NCI-H128 (cell line): ENCODE data around the gene MN1.

Source experiments
- DNase-seq: peaks from one replicate; lab custom pipeline; 2025; ENCODE audit not compliant: unreplicated experiment; lab: John Stamatoyannopoulos, UW

Gene MN1

GRCh38 chr22:27801616-27802345 lies at the start of gene MN1:
TSS of gene MN1 (minus strand) at chr22:27801756. CDS start at chr22:27800543, 1,213 bp downstream.
- DNase-seq: no peak

DNA sequence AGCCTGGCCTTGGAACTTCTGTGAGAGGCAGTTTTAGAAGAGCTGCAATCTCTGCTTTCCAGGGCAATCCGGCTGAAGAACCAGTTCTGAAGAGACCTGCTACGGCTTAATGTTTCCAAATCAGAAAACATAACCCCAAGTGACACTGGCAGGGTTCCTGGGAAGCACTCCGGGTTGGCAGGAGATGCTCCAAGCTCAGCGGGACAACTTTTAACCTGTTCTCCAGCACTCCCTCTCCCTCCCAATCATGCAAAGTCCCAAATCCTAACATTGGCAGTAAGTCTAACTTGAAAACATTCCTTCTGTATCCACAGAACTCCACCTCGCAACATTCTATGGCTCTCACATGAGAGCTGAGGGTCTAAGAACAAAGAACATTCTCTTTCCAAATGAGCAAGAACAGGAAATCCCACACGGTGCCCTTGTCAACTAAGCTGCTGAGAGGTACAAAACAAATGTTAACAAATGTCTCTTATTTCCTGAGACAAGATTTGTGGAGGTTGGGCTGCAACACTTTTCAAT lies 48.5 kb upstream of the MN1 start:
- no peak for DNase-seq

DNA sequence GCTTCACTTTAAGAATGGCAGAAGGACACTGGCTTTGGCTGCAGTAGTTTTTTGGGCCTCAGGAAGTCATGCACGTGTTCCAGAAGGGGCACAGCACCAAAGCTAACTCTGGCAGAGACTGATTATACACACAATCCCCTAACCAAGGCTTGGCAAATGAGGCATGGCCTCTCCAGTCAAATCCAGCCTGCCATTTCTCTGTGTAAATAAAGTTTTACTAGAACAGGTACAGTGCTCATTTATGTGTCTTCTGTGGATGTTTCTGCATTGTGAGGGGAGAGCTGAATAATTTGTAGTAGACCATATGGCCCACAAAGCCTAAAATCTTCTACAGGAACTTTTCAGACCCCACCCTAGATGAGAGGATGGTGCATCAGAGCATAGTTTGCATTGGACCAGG lies 46.4 kb upstream of the MN1 start:
- DNase-seq: no peak

GRCh38 chr22:27846910-27847309 lies 45.4 kb upstream of the MN1 start:
- no peak for DNase-seq

GRCh38 chr22:27846248-27846757 lies 44.7 kb upstream of the MN1 start:
- DNase-seq: no peak

DNA sequence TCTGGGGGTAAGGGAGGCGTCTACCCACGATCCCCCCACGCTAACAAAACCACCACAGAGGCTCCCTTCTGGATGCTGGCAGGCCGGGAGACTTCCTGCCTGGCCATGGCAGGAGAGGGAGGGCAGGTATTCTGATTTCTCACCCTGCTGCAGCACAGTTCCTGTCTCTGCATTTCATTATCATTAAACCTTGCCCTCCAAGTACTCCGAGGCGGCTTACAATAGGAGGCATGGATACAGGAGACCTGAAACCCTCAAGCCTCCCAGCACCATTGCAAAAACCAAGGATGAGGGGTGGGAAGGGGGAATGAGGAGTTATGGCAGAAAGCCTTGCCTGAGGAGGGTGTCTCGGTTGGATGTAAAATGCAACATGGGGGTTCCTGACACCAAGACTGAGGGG lies 44.1 kb upstream of the MN1 start:
- no peak for DNase-seq

DNA sequence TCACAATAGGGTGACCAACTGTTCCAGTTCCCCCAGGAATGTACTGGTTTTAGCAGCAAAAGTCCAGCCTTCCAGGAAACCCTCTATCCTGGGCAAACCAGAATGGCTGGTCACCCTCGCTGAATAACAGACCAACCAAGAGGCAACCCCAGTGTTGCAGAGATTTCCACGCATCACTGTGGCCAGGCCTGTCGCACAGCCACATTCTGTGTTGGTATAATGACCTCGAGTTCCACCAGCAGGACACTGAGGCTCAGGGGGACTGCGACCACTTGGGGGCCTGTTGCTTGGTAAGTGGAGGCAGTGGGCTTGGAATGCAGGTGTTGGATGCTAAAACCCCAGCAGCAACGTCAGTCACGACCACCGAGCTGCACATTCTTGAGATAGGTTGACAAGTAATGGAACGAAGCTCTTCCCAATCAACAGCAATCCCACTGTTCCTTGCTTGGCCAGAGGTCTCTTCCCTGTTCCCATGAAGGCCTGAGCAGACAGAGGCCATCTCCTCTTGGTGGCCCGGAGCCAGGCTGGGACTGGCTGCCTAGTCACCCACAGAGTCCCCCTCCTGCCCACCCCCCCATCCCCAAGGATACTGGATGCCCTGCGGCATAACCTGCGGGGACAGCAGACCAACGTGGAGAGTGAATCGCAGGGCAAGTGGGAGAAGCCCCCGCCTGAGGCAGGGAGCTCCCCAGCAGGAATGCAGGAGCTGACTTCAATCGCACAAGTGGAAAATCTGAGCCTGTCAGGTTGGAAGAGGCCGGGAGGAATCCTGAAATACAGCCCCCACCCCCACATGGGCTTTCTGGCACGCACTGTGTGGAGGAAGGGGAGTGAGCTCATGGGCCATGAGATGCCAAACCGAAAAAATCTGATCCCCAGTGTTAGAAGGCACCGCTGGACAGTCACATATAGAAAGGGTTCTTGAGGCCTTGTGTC lies 43.4 kb upstream of the MN1 start:
- no peak for DNase-seq

- no peak for DNase-seq
Observed at GRCh38 chr22:27844256-27844655, 42.7 kb upstream of the MN1 start.

DNA sequence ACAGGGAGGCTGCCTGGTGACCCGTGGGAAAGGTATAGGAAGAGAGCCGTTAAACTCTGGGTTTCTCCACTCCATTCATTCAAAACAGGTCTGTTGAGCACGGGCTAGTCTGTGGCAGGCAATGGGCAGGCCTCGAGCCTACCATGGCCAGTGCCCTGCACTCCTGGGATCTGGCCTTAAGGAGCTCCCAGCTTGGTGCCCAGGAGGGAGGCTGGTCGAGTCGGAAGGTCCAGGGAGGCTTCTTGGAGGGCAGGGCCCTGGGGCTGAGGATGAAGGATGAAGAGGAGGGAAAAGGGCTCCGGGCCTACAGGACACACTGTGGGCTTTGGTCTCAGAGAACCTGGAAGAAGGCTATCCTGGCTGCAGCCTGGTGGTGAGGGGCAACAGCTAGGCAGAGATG lies 41.9 kb upstream of the MN1 start:
- DNase-seq: no peak

DNA sequence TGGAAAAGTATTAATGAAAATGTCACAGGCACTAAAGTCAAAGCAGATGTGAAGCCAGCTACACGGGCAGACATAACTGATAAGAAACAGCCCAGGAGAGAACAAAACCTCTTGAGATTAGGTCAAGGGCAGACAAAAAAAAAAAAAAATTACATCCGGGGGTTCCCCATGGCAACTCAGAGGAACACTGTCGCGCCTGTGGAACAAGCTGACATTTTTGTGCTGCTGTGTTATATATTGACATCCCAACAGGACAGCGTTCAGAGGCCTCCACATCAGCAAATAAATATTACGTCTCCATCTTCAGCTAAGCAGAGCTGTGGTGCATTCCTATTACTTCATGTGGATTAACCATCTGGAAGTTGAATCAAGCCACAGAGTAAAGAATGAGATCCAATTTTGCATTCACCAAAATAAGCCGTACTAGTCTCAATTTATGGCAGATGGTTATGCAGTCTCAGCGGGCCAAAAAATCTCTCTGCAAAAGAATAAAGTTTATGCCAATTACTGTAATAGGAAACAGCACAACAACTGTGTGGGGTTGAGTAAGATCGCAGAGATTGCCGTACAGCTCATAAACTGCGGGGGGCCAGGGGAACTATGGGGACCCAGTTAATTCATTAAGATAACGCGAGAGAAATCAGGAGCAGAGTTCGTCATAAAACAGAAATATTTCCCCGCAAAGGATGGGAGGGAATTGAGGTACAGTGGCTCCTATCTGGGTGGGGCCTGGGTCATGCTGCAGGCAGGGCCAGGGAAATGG lies 41.3 kb upstream of the MN1 start:
- no peak for DNase-seq

GRCh38 chr22:27842201-27842600 lies 40.6 kb upstream of the MN1 start:
- no peak for DNase-seq

- no peak for DNase-seq
Observed at GRCh38 chr22:27840436-27840835, 38.9 kb upstream of the MN1 start.

DNA sequence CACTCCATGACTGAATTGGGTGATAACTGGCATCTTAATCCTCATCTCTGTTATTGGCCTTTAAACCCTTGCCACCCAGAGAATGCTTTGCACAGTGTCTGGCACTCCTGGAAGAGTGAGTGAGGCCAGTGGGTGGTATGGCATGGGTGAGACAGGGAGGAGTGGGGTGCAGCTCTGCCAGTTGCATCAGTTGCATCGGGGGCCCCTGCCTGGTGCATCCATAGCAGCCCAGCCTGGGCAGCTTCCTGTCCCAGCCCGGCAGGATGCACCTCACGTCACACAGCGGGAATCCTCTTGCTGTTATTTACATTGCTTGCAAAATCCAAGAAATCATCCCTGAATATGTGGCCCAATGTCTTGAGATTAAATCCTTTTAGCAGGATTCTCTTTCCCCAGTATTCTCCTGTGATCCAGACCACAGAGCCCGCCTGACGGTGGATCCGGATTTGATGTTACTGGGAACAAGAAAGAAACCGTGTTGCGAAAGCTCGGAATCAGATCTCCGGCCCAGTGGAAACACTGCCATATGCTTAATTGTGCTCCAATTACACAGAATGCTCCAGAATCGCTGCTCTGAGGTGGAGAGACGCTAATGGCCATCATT lies 37.6 kb upstream of the MN1 start:
- DNase-seq: no peak

DNA sequence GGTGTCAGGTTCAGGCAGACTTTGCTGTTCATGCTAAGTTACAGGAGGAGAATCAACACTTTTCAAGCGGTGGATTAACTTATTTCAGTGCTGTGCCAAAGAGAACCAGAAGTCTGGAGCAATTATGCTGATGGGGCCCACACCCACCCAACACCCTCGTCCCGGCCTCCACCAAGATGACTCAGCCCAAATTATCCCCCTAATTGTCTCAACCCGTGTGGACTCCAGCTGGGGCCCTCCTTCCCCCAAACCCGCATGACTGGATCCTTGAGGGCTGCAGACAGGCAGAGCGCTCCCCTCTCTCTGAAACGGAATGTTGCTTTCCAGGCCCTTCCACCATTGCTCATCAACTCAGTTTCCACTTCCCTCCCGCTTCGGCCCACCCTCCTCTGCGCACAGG lies 34.6 kb upstream of the MN1 start:
- DNase-seq: no peak

GRCh38 chr22:27835446-27835845 lies 33.9 kb upstream of the MN1 start:
- no peak for DNase-seq

- no peak for DNase-seq
Observed at GRCh38 chr22:27834364-27835185, 33.0 kb upstream of the MN1 start.

- no peak for DNase-seq
Observed at GRCh38 chr22:27833803-27834202, 32.2 kb upstream of the MN1 start.

- no peak for DNase-seq
Observed at GRCh38 chr22:27832606-27833005, 31.1 kb upstream of the MN1 start.

- DNase-seq: no peak
Observed at GRCh38 chr22:27829620-27830019, 28.1 kb upstream of the MN1 start.
